Measurements from ENCODE around the gene OR10Z1.

- TF ChIP-seq RAD21 (IDR thresholded peaks at IDR 0.05; ENCODE audit: low read depth): no peak
- no peak for TF ChIP-seq NFIC (IDR thresholded peaks at IDR 0.05)
- TF ChIP-seq EP300 (IDR thresholded peaks at IDR 0.05; ENCODE audit: borderline replicate concordance): no peak
- TF ChIP-seq MAX (IDR thresholded peaks at IDR 0.05): no peak
- no peak for TF ChIP-seq YY1 (IDR thresholded peaks at IDR 0.05; ENCODE audit: low read depth)
- no peak for TF ChIP-seq EGR1 (IDR thresholded peaks at IDR 0.05)
- no peak for TF ChIP-seq TAF1 (IDR thresholded peaks at IDR 0.05; ENCODE audit: low read depth)
- TF ChIP-seq REST (IDR thresholded peaks at IDR 0.05; ENCODE audit: low read depth): no peak
- TF ChIP-seq CREB1 (IDR thresholded peaks at IDR 0.05; ENCODE audit: low read depth): no peak
- TF ChIP-seq TCF12 (IDR thresholded peaks at IDR 0.05; ENCODE audit: low read depth): no peak
- TF ChIP-seq FOXM1 (IDR thresholded peaks at IDR 0.05; ENCODE audit: borderline replicate concordance, low read depth): no peak
- no peak for TF ChIP-seq ZBTB7A (IDR thresholded peaks at IDR 0.05; ENCODE audit: low read depth)
- TF ChIP-seq TEAD4 (IDR thresholded peaks at IDR 0.05): no peak
Measured at GRCh38 chr1:158600735-158601134, 4.3 kb upstream of the OR10Z1 start.
